ENCODE data around the gene HIVEP3.

HIVEP3 gene

DNA sequence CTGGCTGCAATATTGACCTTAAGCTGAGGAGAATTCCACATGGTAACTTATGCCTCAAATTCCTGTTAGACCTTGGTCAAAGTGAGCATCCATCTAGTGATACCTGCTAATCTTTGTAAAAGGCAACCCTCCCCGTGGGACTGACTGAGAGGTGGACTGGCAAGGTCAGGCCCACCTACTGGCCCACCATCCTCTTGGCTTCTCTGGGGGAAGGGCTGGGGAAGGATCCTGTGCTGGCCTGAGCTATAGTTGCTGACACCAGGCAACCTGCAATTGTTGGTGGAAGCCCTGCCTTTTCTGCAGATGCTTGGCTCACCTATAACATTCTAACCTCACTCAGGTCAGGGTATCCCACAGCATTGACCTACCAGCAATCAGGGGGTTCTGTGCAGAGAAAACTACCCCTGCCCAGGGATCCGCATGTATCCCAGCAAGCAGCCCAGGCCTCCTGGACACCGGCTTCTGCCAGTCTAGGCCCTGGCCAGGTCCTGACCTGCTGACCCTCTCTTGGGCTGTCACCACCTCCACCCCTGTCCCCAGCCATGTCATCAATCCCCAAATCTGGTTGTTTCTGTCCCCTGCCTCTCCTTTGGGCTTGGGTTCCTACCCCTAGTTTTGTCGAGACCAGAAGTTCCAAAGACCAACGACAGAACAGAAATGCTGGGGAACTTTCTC is 326.1 kb downstream of the HIVEP3 start:
- DNase-seq = no peak

DNA sequence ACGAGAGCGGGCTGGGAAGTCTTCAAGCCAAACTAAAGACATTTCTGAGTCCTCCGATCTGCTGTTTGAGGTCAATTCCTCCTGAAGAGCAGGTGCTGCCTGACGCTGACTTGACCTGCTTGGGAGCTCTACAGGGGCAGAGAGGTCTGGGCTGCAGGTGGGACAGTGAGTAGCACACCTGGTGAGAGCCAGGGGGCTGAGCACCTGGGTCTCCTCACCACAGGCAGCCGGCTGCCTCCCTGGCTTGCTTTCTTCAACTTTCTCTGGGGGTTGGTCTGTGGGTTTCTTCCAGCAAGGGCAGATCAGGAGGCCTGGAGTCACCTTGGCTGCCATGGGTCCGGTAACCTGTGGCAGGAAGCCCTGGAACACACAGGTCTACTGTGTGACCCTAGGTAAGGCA is 326.8 kb downstream of the HIVEP3 start:
- DNase-seq = no peak

DNA sequence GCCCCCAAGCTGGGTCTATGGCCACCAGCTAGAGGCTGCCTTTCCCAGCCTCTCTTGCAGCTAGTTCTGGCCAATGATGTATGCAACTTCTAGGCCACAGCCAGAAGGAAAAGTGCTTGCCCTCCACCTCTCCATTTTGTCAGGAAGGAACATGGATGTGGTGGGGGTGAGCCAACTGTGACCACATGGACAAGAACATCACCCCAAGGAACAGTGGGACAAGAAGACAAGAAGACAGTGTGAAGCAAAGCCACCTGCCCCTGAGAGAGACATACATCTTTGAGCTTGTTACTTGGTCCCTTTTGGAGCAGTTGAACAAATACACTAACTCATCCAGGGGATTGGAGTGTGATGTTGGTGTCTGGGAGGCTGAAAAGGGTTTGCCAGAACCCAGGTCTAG is 328.4 kb downstream of the HIVEP3 start:
- no peak for DNase-seq

DNA sequence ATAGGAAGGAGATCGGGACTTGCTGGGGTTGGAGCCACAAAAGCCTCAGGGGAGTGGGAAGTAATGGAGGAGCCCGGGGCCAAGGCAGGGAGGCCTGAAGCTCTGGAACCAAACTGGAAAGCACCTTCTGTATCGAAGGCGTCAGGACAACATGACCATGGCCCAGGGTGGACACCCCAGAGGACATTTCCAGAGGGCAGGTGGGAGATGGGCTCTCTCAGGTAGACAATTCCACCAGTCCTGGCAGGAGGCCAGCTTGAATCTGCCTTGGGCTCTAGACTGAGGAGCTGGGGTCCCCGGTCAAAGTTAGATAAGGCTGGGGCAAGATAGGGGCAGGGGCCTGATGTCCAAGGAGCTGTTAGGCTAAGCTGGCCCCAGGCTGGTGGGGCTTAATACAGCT is 329.3 kb downstream of the HIVEP3 start:
- DNase-seq = no peak

DNA sequence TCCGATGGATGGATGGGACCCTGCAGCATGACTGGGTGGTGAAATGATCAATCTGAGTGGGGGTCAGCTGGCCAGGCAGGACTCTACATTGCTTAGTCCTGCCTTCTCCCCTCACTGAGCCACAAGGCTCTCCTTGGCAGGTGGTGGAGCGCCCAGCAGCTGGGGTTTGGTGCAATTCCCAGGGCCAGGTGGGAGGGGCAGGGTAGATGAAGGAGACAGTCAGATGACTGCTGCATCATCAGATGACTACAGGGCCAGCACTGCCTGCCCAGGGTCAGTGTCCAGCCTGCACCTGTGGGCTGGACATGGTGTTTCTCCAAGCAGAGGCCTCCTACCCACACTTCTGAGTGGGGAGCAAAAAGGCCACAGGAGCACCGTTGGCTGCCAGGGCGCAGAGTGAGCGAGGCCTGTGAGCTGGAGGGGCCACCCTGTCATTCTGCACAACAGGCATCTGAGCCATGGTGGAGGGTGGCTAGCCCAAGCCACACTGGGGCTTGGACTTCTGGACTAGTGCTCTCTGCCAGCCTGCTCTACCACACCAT is 330.3 kb downstream of the HIVEP3 start:
- DNase-seq = no peak

DNA sequence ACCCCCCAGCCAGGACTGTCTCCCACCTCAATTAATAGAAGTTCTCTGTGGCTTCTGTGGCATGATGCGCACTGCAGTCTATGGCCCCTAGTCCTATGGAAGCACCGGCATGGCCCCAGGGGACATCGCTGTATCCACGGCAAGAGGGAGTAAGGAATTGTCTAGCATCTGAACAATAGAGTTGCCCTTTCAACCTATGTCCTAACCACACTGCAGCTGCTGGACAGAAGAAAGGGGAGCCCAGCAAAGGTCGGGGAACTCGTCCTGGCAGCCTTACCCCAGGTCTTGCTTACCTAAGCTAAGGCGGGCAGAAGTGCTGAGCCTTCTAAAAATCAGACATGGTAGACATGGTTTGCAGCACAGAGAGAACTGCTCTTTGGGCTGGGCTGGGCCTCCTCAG is 330.9 kb downstream of the HIVEP3 start:
- DNase-seq = no peak

DNA sequence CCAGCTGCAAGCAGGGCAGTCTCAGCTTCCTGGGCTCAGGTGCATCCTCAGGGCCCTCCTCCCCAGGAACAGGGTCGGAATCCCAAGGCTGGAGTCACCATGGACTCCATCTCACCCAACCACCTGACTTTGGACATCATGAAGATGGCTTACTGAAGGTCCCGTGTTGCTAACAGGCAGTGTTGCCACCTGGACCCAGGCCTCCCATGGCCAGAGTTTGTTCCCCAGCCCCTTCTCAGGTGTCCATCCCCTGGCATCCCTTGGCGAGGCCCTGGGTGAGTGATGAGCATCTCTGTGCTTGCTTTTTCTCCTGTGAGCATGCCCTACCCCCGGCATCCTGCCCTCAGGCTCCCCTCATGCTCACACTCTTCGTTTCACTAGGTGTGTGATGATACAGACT is 332.5 kb downstream of the HIVEP3 start:
- DNase-seq = no peak

DNA sequence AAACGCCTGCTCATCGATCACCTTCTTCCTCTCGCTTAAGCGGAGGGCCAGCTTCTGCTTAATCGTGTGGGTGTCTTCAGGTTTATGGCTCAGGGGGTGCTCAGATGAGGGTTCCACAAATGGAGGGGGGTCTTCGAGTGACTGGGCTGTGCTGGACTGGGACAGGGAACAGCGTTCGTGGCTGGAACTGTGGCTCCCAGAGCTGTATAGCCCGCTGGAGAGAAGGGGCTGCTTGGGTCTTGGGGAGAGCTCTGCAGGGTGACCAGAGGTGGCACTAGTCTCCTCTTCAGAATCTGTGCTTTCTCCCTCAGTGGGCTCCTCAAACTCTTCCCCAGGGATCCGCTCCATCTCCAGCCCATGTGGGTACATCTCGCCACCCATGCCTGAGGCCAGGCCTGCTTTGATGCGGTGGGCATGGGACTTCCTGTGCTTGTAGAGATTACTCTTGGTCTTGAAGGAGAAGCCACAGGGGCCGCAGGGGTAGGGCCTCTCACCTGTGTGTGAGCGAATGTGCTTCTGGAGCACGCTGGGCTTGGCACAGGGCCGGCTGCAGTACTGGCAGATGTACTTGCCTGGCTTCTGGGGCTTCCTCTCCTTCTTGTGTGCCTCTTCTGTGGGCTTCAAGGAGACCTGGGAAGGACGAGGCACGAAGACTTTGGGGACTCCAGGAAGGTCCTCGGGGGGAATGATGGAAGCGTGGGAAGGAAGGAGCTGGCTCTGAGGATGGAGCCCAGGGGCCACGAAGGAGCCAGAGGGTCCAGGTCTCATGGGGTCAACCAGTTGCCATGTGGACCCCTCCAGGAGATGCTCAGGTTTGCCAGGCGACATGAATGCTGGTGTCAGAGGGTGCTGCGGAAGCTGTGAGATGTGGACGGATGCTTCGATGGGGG is 334.8 kb downstream of the HIVEP3 start:
- no peak for DNase-seq

DNA sequence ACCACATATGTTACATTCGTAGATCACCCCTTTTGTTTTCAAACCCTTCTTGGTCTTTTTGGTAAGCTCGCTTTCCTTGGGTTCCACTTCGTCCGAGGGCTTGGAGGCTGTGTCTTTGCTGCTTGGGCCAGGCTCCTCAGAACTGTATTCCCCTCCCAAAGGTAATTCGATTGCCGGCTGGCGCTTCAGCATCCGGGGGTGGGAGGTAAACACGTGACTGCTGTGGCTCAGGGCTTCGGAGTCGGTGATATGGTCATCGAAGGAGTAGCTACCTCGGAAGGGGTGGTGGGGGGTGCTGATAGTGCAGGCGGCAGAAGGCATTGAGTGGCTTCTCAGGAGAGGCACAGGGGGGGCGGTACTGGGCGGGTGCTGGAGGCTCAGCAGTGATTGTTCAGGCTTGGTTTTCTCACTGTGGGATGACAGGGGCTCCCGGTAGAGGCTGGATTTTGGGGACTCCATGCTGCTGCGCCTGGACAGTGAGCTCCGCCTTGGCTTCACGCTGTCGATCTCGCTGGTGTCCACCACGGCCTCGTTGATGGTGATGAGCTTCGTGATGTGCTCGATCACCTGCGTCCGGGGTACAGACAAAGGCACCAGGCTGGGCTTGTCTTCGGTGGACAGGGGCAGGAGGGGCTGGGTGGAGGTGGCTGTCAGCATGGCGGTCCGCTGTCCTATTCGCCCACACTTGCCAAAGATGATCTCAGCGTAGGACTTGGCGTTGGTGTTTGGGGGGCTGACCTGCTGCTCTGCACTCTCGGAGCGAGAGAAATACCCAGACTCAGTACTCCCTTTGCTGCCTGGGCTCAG is 335.7 kb downstream of the HIVEP3 start:
- no peak for DNase-seq

DNA sequence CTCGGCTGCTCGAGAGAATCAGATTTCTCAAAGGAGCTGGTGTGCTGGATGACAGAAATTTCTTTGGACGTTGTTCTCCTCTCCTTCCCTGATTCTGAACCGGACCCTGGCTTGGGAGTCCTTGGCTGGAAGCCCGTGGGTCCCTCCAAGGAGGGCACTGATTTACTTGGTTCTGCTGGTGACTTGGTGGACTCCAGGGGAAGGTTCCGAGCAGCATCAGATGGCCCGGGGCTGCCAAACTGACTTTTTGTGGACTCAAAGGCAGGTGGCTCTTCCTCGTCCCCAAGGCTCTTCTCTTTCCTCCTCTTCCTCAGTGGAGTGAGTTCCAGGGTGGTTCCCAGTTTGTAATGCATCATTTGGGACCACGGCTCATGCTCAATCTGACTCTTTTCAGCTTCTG is 336.4 kb downstream of the HIVEP3 start:
- no peak for DNase-seq

DNA sequence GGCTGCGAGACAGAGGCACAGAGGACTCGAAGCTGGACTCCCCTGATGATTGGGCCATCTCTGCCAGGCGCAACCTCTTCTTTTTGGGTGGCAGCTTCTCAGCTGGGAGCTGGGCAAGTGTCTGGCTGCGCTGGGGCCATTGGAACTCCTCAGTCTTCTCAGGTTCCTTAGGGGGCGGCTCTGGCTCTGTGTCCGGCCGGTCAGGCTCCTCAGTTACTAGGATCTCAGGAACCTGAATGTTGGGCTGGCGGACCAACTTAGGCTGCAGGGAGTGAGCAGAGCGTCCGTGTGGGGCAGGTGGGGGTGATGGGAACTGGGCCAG is 336.8 kb downstream of the HIVEP3 start:
- no peak for DNase-seq

DNA sequence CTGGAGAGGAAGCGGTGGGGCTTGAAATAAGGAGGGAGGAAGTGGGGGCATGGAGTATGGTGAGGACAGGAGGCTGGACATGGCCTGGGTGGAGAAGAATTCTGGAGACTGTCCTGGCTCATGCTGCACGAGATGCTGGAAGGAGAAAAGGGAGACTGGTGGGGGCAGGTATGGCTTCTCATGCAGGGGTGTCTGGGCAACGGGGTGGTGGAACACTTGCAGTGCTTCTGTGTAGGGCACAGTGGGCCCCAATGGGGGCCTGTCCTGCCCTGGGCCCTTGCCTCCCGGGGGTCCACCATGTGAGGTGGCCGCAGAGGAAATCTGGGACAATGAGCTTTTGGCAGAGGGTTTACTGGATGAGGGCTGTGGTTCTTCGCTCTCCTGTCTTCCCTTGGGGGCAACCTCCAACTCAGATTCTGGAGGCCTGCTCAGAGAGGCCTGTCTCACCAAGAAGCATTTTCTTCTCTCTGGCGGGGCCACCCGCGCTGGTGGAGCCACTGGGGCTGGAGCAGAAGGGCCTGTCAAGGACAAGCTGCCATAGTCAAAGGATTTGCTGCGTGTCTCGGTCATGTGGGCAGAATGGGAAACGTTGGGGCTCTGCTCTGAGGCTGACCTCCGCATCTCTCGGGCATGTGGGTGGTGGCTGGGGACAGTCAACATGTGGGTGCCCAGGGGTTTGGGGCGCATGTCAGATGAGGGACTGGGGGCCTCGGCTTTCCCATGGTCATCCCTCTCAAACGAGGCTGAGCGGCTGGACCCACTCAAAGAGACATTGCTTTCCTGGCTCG is 337.3 kb downstream of the HIVEP3 start:
- no peak for DNase-seq

DNA sequence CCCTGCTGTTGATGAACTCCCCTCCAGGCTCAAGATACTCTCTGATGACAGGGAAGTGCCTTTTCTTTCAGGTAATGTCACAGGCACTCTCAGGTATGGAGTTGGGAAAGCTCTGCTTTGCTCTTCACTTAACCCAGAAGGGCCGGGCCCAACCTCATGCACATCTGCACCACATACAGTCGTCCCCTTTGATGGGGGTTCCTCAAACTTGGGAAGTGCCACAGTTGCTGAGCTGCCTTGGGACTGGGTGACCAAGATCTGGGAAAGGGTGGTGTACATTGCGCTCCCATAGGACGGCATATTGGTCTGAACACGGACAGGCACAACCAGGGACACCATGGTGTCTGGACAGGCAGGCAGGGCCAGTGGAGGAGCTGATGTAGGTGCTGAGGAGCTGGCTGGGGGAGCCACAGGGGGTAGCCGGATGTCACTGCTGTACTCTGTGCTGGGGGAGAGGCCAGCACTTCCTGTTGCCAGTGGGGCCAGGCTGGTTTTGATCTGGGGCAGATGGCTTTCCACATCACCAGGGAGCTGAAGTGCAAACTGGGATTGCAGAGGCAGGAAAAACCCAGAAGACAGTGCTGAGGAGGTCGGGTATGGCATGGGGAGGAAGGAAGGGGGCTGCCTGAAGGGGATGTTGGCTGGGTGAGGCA is 338.1 kb downstream of the HIVEP3 start:
- no peak for DNase-seq

DNA sequence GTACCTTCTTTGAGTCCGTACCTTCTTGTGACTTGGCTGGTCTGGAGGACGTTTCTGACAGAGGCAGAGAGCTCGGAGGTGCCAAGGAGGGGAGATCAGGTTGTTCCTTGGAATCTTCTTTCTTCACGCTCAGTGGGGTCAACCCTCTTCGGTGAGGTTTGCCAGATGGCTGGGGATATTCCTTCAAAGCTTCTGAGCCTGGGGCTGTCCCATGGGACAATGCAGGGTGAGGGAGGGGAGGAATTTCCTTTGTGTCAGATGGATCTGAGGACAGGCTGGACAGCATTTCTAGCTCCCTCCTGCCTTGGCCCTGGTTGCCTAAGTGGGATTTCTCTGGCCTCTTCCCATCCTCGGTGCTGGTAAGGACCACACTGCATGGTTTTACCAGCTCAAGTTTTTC is 338.7 kb downstream of the HIVEP3 start:
- no peak for DNase-seq

DNA sequence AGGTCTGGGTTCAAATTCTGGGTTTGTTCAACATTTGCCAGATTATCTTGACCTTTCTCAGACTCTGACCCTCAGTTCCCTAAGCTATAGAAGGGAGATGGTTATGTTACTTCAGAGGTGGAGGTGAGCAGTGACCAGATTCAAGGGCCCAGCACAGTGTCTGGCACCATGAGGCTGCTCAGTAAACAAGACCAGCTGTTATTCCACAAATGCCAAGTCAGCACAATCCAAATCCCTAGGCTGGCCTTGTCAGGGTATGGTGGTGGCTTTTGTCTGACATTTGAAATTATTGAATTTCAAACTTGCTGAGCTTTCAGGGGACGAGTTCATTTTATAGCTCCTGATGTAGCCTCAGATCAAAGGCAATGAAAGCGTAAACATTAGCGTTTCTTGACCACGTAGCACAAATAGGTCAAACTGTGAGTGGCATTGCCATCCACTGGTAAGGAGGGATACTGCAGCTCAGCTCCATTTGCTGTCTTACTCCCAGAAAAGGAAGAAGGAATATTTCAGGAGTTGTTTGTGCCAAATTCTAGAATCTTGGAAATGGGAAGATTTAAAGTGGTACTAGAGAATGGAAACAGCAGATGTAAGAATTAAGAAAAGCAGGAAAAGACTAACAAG is 339.9 kb downstream of the HIVEP3 start:
- DNase-seq = no peak

DNA sequence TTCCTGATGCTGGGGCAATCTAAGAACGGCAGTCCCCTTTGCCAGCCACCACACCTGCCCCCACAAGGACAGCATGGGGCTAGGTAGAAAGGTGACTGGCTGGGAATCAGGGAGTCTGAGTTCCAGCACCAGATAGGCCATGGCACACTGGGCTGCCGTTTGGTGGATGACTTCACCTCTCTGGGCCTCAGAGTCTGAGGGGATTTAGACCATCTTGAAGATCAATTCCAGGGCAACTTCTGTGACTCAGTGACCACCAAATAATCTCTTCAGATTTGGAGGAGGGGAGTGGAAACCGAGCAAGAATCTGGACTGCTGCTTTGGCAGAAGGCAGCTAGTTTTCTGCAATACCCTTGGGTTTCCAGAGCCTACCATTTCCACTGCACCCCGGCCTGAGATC is 342.1 kb downstream of the HIVEP3 start:
- DNase-seq = no peak

DNA sequence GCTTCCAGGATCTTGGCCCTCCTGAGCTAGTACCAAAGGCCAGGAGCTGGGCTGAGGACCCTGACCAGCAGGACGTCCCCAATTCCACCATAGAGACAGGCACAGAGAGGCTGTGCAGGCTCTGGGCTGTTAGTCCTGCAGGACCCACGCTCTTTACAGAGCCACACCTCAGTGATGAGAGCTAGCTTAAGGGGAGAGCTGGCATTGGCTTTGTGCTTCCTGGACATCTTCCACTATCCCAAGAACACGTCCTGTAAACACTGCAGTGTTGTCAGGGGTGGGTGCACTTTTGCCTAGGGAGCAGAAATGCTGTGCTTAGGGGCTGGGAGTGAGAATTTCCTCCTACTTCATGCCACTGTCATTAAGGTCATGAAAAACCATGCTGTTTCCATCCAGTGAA is 342.5 kb downstream of the HIVEP3 start:
- no peak for DNase-seq

DNA sequence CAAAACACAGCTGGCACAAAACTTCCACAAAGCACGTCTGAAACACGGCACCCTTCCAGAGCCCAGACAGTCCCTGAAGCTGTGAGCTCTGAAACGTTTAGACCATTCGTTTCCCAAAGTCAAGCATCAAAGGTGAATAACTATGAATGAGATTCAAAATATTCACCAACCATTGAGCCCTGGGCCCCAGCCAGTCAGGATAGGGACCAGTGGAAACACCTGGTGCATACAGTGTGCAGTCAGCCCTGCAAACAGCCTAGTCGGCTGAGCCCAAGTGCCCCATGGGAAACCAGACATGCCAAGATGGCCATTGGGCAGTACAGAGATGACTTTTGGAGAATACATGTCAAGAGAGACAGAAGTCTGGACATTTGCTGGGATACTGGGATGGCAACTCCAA is 343.9 kb downstream of the HIVEP3 start:
- no peak for DNase-seq

DNA sequence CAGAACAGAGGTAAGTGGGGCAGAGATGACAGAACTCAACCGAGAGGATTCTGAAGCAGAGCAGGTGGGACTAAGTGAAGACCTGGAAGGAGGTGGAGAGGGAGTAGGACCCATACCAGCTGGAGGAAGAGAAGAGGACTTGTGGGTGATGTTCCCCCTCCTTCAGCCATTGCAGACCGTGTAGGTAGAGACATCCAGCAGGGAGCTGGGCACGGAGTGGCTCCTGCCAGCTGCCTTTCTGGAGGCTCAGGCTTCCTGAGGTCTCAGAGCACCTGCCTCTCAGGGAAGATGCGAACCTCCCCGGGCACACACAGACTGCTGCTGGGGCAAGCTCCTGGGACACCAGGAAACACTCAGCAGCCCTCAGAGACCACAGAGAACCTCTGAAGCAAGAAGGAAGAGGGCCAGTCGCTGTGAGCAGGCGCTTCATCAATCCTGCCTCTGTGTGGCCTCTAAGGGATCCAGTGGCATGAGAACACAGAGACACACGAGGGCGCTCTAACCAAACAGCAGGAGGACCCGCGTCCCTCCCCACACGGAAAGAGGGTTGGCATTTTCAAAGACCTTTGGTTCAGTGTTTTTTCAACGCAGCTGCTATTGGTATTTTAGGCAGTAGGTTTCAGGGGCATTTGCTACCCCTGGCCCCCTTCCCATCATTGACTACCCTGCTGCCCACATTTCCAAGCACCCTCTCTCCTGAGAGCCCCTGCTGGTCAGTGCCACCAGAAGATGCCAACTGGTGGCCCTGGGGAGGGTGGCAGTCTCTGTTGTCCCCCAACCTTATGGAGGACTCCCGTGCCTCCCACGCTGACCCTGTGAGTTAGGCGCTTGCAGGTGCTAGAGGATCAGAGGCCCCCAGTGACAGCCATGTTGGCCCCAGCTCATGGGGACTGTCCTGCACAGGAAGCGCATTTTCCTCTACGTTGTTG is 344.7 kb downstream of the HIVEP3 start:
- peak; percentile 66 for DNase-seq

DNA sequence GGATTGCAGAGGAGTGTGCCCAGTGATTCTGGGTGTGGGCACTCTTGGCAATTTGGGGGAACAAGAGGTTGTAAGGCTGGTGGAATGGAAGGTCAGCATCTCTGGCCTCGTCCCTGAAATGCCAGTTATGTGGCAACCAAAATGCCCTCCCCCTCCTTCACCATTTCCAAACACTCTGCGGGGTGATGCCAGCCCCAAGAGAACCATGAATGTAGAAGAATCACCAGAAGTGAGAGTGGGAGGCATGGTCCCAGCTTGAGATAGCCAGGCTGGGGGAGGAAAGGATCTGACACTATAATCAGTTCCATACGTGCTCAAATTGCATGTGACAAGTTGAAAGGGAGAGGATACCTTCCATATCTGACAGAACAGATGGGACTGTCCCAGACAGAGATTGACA is 345.5 kb downstream of the HIVEP3 start:
- no peak for DNase-seq

DNA sequence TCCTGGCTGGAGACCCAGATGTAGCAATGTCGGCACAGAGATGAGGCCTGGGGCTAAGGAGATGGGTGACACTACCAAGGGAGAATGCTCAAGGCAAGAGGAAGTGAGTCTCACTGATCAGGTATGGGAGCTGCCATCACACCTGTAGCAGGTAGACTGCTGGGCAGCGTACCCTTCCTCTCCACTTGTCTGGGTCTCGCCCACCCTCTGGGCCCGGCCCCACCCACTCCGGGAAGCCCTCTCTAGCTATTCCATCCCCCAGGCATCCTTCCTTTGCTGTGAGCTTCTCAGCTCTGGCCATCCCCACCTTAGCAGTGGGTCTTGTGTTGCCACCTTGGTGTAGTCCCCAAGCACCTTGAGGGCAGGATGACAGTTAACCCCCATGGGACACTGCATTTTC is 346.5 kb downstream of the HIVEP3 start:
- DNase-seq = no peak
